ENCODE results near the gene NPIPB6.

GRCh38 chr16:28309811-28310311 lies 53.4 kb downstream of the NPIPB6 start:
- TF ChIP-seq POLR2A (IDR thresholded peaks at IDR 0.05; ENCODE audit: low read length), result no peak
- TF ChIP-seq GATA1 (IDR thresholded peaks at IDR 0.05; ENCODE audit: low read depth, low read length), result no peak

Data from erythroblast (primary cell).